Umbilical cord (tissue), 2 donors: ENCODE measurements around the gene DPP10. TPM values are rescaled to one million over a fixed set of nuclear protein-coding genes. Genes with fewer than 3 reads are reported as not detected.

Source experiments
- DNase-seq: peaks from one replicate; pipeline ENCODE4 v3.0.0-alpha.2; 2015; ENCODE audit warnings: low spot score
- total RNA-seq: library from RNA; depleted of rRNA; stranded (reverse); fragments of >200 nt; gene quantifications from one replicate; pipeline ENCODE4 v1.2.3, GENCODE V29; 2014; ENCODE audit warnings: low replicate concordance; ENCODE audit not compliant: insufficient read depth

DPP10 gene
- total RNA-seq, 1 donor from 2014 or later, result 34.2 TPM

DNA sequence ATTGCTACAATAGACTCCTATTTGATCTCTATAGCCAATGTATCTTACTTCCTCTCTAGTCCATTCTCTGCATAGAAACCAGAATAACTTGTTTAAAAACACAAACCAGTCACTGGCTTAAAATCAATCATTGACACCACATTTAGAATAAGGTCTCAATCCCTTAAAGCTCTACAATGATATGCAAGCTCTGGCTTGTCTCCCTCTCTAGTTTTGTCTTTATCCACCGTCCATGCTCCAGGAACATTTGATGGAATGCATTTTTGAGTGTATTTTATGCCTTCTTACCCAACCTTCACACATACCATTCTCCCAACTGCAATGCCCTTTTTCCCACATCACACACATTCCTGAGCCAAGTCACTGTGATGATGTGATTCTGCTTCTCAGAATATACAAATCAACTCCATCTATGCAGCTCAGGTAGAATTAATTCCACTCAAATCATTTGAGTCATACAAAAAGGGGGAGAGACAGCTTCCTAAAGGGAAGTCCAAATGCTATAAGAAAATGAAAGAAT is 1107.2 kb downstream of the DPP10 start:
- DNase-seq, result peak; percentile 92

DNA sequence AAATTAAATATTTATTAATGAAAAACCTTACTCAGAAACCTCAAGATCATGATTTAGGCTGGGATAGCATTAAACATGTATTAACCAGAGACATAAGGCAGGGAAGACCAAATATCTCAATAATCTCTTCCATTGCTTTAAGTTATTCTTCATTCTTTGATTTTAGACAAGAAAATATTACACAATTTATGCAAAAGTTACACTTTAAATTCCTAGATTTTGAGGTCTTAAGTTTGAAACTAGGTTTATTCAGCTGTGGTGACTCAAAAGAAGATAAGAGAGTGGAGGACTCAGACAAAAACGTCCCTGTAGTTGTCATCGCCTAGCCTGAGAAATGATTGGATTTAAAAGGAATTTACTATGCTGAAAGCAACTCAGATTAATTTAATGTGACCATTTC is 1110.3 kb downstream of the DPP10 start:
- peak; percentile 93 for DNase-seq

DNA sequence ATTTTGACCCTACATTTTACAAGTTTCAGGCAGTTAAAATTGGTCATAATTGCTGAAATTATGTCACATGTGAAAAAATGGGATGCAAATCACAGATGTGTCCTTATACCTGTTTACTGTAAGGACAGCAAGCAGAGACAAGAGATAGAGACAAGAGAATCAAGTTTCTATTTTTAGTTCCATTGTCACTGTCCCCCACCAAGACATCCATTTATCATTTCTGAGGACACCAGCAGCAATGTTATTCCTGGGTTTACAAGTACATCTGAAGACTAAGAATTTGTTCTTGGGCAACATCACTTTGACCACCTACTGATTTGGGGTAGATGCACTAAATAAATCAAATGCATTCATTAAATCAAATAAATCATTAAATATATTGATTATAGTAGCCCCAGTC is 1111.7 kb downstream of the DPP10 start:
- DNase-seq, result no peak

DNA sequence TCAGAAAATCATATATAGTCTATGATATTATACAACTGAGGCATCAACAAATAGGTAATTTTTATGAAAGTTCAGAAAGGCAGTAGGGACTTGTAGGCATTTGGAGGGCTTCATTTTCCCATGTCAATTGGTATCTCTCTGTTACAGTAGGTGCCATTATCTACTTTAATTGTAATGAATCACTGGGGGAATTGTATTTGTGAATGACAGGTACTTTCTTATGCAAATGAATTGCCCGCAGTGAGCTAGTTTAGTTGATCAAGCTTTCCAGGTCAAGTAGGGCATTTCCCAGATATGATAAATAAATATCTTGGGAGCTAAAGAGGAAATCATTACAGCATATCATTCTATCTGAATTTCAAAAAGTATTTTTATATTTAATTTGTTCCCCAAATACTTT is 1116.3 kb downstream of the DPP10 start:
- no peak for DNase-seq

DNA sequence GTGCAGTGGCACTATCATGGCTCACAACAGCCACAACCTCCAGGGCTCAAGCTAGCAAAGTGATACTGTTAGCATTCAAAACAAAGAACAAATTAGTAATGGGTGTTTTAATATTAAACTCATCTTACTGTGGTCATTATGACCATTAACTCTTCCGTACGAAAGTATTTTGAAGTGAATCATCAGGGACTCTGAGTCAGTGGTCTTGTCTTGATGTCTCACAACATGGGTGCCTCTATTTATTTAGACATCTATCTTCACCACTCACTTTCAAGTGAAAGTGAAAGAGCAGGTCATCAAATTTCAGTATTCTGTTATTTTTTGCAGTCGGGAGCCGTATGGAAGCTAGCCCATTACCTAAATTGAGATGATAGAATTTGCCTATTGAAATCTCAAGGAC is 1118.2 kb downstream of the DPP10 start:
- DNase-seq, result no peak

DNA sequence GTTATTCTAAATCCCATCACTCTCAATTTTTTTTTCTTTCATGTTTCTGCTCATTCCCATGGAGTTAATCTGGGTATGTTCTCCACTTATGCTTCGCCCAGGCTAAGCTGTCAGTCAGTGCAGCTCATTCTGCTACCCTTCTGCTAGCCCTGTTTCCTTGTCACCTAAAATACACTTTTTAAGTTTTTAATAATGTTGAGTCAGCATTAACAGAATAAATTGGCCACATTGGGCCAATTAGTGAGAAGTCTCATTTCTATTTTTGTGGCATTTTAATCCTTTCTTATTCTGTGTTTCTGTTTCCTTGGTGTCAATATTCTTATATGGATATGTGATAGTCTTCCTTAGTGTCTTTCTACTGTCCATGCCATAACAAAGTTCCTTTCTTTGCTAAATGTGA is 1126.2 kb downstream of the DPP10 start:
- DNase-seq, result no peak

DNA sequence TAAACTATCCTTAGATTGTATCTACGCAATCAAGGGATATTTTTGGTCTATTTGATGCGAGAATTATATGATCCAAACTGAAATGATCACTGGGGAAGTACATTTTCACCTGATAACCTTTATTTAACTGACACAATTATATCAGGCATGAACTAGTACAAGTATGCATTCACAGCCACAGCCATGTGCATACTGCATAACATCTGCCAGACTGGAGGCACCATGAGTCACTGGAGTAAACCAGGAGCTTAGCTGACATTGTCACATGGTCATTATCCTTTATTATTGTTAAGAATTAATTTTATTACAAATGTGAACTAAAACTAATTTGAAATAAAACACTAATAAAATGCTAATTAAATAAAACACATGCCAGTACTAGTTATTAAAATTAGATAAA is 1127.1 kb downstream of the DPP10 start:
- peak; percentile 7 for DNase-seq

DNA sequence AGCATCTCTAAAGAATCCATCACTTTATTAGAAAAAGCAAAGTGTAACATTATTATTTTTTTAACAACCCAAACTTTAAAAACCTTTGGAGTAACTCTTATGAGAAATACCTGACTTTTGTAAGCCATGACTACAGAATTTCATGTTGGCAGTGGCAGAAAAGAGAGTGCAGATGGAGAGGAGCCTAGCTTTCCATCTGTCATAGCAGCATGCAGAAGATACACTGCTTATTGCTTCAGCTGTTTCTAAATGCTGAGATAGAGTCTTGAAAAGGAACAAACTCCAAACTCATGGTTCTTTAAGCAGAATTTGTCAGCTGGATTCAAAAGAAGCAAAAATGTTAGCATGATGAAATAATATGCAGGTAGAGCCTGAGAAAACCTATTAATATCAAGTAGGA is 1130.3 kb downstream of the DPP10 start:
- DNase-seq, result no peak

DNA sequence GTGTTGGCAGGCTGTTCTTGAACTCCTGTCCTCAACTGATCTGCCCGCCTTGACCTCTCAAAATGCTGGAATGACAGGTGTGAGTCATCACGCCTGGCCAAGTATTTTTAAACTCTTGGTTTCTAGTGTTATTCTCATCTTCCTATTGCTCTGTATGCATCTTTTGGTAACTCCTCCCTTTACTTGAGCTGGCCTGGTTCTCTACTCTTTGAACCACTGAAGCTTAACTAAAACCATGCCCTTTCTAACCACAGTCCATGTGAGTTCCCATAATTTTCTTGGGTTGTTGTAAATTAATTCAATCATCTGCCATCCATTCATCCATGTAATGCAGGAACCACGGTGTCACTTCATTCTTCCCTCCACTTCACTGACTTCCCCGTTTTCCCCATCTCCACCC is 1131.3 kb downstream of the DPP10 start:
- no peak for DNase-seq

DNA sequence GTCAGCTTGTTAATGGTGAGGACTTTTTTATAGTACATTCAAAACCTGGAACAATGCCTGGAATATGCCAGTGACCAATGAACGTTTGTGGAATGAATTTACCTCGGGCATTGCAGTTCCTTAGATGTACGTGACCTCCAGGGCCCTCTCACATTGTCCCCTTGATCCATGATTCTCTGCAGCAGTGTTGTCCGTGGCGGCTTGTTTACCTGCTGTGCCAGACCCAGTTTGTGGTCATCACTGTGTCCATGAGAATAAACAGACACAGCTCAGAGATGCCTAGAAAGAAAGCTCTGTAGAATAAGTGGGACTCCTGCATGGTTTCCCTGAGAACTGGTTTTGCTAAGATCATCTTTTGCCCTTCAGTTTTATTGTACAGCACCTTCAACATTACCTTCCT is 1132.2 kb downstream of the DPP10 start:
- no peak for DNase-seq

DNA sequence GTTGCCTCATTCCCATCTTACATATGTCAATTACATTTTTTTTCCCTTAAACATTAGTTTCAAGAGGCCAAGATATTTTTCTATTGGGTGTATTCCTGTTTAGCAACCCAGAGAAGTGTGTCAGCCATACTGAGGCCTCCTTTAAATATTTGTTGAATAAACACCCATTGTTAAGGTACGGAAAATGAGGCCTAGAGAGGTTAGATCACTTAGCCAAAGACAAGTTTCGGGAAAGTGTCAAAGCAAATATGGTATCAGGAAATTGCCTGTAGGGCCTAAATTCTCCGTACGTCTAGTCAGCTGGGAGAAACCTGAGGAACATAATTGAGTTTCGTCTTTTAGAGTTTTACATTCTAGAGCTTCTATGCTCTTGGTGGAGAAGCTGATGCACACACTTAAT is 1138.3 kb downstream of the DPP10 start:
- DNase-seq, result no peak

DNA sequence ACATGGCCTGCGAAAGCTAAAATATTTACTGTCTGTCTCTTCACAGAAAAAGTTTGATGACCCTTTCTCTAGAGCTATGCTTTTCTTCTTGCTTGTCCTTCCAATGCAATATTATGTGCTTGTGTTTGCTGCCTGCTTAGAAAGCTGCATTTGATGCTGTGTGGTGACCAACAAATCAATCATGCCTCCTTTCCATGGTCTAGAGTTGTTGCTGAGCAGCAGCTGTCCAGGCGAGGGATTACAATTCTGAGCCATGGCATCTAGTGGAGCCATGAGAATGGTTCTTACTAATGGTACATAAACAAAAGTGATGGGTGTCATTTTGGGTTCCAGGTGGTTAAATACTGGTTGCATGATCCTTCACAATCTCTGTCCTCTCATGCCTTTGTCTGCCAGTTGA is 1142.1 kb downstream of the DPP10 start:
- DNase-seq, result no peak

DNA sequence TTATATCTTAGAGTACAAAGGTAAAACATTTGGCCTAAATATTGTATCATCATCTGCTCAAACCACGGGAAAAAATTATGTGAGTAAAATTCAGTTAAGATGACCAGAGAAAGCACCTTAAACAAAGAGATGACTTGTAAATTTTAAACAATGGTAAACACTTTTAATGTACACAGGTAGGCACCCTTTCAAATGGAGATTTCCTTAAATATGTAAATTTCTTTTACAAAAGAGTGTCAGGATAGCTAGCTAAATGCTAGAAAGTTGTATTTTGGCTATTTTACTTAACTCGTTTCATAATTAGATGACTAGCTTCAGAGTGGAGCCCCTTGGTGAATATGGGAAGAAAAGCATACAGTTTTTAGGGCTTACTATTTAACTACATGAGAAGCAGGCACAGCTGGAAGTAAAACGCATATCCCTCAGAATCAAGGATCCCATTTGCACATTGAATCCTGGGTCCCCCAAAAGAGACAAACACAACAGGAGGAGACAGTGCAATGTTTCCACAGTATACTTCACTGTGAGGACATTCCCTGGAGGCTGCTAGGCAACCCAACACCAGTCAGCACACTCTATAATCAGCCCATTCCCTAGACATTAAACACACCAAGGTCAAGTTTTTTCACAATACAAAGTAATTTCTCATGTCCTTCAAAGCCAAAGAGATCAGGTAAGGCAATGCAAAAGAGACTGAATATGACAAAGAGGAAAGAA is 1154.4 kb downstream of the DPP10 start:
- no peak for DNase-seq

DNA sequence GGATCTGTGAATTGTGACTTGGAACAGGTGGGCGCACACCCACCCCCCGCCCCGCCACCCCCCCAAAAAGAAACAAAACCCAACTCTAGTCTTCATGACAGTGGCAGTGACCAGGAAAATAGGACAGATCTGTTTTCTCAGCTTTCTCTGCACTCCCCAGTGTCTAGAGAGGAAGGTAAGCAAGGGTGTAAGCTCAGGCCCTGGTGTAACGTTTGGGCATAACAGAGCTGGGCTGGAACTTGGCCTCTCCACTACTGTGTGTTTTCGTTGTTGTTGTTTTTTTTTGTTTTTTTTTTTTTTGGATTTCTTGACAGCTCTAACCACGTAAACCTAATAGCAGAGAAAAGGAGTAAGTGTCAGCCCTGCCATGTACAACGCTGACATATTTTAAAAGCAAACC is 1160.8 kb downstream of the DPP10 start:
- DNase-seq, result no peak

DNA sequence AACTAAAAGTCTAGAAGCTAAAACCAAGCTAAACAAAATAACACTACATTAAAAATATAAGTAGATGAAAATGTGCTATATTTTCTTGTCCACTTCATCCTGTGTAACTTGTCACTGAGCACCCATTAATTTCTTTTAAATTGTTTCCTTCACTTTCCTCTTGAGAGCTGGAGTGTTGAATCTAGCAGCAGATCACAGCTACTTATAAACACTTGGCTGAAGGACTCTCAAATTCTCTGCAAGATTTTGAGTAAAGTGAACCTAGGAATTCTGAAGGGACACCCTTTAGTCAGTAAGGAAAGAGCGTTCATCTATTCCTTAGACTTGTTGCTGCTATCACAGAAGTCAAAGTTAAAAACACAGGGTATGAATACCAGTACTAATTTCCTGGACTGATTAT is 1163.9 kb downstream of the DPP10 start:
- no peak for DNase-seq

DNA sequence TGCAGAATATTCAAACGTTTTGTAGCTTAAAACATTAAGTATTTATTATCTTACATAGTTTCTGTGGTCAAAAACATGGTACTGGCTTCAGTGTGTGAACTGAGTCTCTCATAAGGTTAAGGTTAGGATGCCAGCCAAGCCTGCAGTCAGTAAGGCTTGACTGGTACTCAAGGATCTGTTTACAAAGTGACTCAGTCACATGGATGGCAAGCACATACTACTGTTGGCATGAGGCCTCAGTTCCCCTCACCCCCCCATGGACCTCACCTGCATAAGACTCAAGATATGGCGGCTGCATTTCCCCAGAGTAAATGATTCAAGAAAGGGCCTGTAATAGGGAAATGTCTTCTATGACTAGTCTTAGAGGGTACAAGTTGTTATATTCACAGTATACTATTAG is 1167.5 kb downstream of the DPP10 start:
- DNase-seq, result no peak

DNA sequence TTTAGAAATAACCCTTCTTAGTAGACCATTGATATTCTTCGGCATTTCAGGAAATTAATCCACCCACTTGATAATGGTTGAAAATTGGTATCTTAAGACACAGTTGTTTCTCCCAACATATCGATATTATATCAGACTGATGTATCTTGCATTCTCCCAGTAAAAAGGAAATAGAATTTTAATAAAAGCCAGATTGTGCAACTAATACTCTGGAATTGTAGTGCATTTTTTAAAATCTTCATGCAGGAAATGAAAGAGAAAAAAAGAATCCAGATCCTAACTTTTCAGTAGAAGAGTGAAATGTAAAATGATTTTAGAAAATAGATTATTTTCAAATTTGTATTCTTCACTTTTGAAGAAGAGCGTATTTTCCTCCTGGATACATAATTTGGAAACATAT is 1168.4 kb downstream of the DPP10 start:
- no peak for DNase-seq

DNA sequence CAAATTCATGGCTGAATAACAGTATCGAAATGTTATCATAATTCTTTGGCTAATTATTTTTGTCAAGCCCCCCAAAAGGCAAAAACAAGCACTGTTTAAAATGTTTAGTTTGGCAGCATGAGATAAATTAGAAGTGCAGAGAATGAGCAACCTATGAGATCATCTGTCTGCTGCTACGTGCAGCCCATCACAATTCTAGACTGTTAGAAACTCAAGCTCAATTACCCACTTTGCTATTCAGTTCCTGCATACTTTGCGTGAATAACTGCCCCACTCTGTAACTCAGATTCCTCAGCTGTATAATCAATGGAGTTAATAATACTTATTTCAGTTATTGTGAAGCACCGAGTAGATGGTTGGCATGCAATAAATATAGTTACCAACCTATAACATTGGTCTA is 1181.9 kb downstream of the DPP10 start:
- DNase-seq, result no peak

DNA sequence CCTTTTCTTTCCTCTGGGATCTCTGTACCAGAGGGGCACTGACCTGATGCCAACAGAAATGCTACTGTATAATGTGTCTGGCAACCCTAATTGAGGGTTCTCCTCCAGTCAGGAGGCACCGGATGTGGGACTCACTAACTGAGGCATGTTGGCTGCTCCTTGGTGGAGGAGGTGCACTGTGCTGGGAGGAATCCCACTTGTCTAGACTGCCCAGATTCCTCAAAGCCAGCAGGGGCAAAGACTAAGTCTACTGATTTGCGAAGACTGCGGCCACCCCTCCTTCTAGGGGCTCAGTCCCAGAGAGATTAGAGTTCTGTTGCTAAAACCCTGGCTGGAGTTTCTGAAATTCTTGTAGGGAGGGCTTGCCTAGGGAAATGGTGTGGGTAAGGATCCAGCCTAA is 1192.1 kb downstream of the DPP10 start:
- no peak for DNase-seq

DNA sequence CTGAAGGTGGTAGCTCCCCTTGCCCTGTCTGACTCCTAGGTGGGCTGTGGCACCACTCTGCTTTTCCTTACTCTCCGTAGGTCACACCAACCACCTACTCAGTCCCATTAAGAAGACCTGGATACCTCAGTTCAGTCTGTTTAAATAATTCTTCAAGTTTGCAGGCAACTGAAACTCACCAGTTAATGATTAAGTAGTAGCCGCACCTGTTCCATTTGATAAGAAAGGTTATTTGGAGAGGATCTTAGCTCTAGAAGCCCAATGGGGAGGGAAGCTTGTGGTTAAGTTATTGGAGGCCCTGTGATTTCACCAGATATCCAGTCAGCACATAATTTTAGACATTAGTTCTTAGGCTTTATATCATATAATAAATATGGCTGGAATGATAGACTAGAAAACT is 1193.0 kb downstream of the DPP10 start:
- no peak for DNase-seq

DNA sequence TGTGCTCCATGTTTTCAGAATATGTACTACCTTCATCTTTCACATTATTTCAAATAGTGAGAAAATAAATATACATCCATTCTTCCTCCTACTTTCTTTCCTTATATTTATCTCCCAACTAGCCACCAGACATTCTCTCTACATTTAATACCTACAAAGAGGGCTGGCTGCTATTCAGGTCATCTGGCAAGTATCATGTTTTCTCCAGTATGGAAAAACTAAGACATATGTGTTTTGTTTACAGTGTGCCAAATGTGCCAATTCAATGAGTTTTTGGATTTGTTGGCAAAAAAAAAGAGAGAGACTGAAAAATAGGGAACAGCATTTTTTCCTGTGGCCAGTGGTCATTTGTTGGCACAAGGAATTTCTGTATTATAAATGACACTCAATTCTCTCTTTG is 1207.3 kb downstream of the DPP10 start:
- DNase-seq, result no peak

DNA sequence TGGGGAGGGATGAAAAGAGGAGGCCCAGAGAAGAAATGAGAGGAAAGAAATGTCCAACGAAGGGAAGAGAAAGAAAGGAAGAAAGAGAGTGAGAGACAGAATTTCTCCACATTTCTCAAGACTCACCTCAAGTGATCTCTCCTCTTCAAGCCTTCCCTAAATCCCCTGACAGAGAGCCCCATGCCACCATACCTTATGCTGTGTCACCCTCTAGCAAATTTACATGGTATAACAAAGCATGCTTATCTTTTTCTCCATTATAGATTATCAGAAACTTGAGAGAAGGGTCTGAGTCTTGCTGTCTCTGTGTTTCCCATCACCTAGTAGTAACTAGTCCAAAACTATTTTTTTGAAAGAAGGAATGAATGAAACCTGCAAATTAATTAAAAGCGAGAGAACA is 1208.4 kb downstream of the DPP10 start:
- DNase-seq, result no peak

DNA sequence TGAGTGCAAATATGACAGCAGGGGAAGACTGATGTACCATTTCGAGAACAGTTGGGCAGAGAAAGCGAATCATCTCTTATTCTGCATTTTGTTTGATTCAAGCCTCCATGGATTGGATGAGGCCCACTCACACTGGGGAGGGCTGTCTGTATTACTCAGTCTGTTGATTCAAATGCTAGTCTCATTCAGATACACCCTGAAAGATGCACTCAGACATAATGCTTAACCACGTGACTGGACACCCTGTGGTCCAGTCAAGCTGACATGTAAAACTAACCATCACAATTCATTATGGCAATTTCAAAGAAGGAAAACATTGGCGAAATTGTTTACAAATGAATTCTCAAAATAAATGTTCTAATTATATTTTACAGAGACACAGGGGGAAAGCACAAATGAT is 1210.2 kb downstream of the DPP10 start:
- DNase-seq, result no peak

DNA sequence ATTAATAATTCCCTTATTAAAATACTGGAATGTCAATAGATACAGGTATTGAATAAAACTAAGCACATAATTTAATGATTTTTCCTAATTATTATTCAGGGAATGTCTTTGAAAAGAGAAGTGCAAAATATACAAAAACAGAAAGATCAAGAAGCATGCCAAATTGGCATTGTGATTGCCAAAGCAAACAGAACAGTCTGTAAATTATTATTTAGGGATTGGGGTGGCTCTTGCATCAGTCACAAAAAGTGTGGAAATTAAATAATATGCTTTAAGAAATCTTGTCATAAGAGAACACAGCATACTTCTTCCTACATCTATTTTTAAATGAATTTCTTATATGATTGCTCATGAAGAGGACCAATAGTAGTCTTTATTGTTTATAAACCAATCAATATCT is 1211.9 kb downstream of the DPP10 start:
- DNase-seq, result no peak
